Gastrocnemius medialis (tissue), 4 donors: ENCODE results near the gene INMT. TPM values are rescaled to one million over a fixed set of nuclear protein-coding genes. Genes with fewer than 3 reads are reported as not detected.
A peak's percentile ranks its signal among the peaks of the same experiment; 100 is the strongest.

ENCODE experiments used
- ATAC-seq, 2 donors: fragments of 150-250 bp; one replicate each; pipeline ENCODE4 v1.9.1; 2016
- DNase-seq, 2 donors: peaks; one replicate each; pipeline ENCODE4 v3.0.0-alpha.2; 2019
- H3K27ac ChIP-seq, 4 donors: fragments of 200-600 bp; sonication (generic); 1 replicate in 1 of 4; 2 replicates in 3 of 4; pipeline ENCODE4 v1.5.1; 2016 to 2018; ENCODE audit warnings: mild to moderate bottlenecking in 2 of 4, moderate library complexity in 1 of 4
- H3K27me3 ChIP-seq, 3 donors: fragments of 200-600 bp; sonication (generic) in 2 of 3; 1 replicate in 1 of 3; 2 replicates in 2 of 3; pipeline versions ENCODE4 v1.5.1 to v1.6.0; 2016 to 2019; ENCODE audit warnings: mild to moderate bottlenecking in 1 of 3, moderate library complexity in 1 of 3
- H3K36me3 ChIP-seq, 2 donors: fragments of 200-600 bp; sonication (generic) in 1 of 2; one replicate each; pipeline ENCODE4 v1.5.1; 2017 to 2018
- H3K4me1 ChIP-seq, 2 donors: fragments of 200-600 bp; sonication (generic) in 1 of 2; one replicate each; pipeline ENCODE4 v1.5.1; 2016 to 2017; ENCODE audit warnings: mild to moderate bottlenecking in 2 of 2
- H3K4me3 ChIP-seq, 4 donors: fragments of 200-600 bp; sonication (generic) in 3 of 4; 1 replicate in 1 of 4; 2 replicates in 3 of 4; pipeline ENCODE4 v1.5.1; 2016 to 2019; ENCODE audit warnings: mild to moderate bottlenecking in 2 of 4
- H3K9me3 ChIP-seq, 3 donors: fragments of 200-600 bp; sonication (generic) in 2 of 3; 1 replicate in 1 of 3; 2 replicates in 2 of 3; pipeline ENCODE4 v1.5.1; 2016 to 2019
- POLR2A ChIP-seq, 2 donors: fragments of 450-650 bp; IDR thresholded peaks; one replicate each; pipeline ENCODE4 v1.6.1; 2017; ENCODE audit warnings: antibody characterized with exemption in 2 of 2, mild to moderate bottlenecking in 2 of 2, moderate library complexity in 2 of 2
- in situ Hi-C, 4 donors: fragments of 200-750 bp; cut with MboI; loops; one replicate each; pipeline versions ENCODE4 v1.15.0 to v1.8.0; 2017; ENCODE audit warnings: low sequenced_read_pairs in 4 of 4
- intact Hi-C: fragments of 100-400 bp; cut with DNase I; formaldehyde crosslinking; loops from one replicate; pipeline ENCODE4 v1.15.1; 2023; ENCODE audit warnings: low total_unique reads
- total RNA-seq, 4 donors: library from RNA; depleted of rRNA; stranded (reverse); fragments of >200 nt; gene quantifications; one replicate each; pipeline versions ENCODE4 v1.1.0 to v1.2.3, GENCODE V29; 2016
- TF ChIP-seq, protein P1 (sequence below), 5 experiments: fragments of 450-650 bp in 3 of 5; fragments of 200-600 bp in 2 of 5; sonication (generic) in 2 of 5; IDR thresholded peaks in 4 of 5; conservative IDR thresholded peaks in 1 of 5; 1 replicate in 4 of 5; 2 replicates in 1 of 5; pipeline ENCODE4 v1.5.1; 2016 to 2019; ENCODE audit warnings: antibody characterized with exemption in 5 of 5, mild to moderate bottlenecking in 3 of 5, moderate library complexity in 3 of 5

The INMT gene
- total RNA-seq, 4 donors from 2014 or later, result 1.9 to 8.6 (median 5.5) TPM

DNA sequence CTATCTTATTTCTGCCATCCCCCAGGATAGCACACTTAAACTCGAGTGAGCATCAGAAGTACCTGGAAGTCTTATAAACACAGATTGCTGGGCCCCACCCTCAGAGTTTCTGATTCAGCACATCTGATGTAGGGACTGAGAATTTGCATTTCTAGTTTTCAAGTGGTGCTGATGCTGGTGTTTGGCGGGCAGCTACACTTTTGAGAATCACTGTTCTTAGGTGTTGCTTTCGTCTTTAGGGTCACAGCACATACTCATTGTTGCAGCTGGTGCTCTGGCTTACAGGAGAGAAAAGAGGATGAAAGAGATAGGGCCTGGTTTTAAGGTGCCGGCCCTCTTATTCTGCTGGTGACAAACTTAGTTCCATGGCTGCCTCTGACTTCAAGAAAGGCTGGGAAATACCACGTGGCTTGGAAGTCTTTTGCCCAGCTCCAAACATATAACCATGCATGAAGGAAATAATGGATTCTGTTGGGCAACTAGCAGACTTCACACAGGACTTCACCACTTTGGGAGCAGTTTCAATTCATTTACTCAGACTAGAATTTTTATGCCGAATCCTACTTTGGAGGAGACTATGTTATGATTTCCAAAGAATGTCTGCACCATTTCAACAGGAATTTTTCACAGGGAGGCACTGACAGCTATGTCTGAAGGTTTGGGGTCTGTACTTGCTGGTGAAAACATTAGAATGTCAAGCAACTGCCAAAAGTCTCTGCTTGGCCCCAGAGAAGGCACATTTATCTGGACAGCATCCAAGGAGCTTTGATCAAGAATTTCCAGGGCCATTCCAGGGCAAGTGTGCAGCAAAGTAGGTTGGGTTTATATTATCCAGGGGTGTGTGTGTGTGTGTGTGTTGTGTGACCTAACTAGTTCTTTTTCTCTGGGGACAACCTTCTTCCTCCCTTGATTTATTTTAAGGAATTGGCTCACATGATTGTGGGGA lies 12.4 kb downstream of the INMT start:
- Histone ChIP-seq H3K27me3 (no peaks in the 10 kb centered on the region), H3K4me3 (no peak overlapping the region), H3K9me3 (no peaks in the 10 kb centered on the region), H3K36me3 (no peaks in the 10 kb centered on the region), H3K4me1 (peaks cover 17 to 26% of the 10 kb centered on the region in 2 donors), H3K27ac (peak overlapping the region in 3 of 4 donors; percentile 5 to 53 (median 50))
- ATAC-seq, result peak; percentile 37 to 75
- intact Hi-C loops (no loop called here), in situ Hi-C loops (no loop called here)
- DNase-seq, result peak in 1 of 2 donors; percentile 28
- TF ChIP-seq, protein P1, sequence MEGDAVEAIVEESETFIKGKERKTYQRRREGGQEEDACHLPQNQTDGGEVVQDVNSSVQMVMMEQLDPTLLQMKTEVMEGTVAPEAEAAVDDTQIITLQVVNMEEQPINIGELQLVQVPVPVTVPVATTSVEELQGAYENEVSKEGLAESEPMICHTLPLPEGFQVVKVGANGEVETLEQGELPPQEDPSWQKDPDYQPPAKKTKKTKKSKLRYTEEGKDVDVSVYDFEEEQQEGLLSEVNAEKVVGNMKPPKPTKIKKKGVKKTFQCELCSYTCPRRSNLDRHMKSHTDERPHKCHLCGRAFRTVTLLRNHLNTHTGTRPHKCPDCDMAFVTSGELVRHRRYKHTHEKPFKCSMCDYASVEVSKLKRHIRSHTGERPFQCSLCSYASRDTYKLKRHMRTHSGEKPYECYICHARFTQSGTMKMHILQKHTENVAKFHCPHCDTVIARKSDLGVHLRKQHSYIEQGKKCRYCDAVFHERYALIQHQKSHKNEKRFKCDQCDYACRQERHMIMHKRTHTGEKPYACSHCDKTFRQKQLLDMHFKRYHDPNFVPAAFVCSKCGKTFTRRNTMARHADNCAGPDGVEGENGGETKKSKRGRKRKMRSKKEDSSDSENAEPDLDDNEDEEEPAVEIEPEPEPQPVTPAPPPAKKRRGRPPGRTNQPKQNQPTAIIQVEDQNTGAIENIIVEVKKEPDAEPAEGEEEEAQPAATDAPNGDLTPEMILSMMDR (IDR thresholded peaks at IDR 0.05 in 4 of 5, conservative IDR thresholded peaks at IDR 0.05 in 1 of 5), result no peak
- TF ChIP-seq POLR2A (IDR thresholded peaks at IDR 0.05), result no peak

DNA sequence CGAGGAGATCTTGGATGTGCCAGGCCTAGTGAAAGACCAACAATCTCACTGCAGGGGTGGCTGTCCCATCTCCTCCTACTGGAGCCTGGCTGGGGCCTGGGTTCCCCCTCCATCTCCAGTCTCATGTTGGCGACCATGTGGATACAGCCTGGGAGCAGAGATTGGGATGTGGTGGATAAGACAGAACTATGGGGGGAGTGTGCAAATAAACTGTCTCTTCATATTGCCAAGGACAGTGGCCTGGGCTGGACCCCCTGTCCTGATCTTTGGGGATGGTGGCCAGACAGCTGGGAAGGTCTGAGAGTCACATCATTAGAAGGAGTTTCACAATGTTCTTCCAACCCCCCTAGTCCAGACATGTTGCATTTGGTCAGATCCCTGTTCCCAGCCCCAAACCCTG lies 13.5 kb downstream of the INMT start:
- in situ Hi-C loops, result no loop called here
- DNase-seq, result no peak
- no peak for TF ChIP-seq POLR2A (IDR thresholded peaks at IDR 0.05)
- TF ChIP-seq, protein P1 (IDR thresholded peaks at IDR 0.05 in 4 of 5, conservative IDR thresholded peaks at IDR 0.05 in 1 of 5), result no peak
- no peaks in the 10 kb centered on the region for H3K36me3 ChIP-seq
- no peaks in the 10 kb centered on the region for H3K27me3 ChIP-seq
- peak overlapping the region in 1 of 4 donors; percentile 53 for H3K27ac ChIP-seq
- ATAC-seq, result no peak
- no peaks in the 10 kb centered on the region for H3K9me3 ChIP-seq
- intact Hi-C loops, result no loop called here
- H3K4me3 ChIP-seq, result no peak overlapping the region
- H3K4me1 ChIP-seq, result peaks cover 17 to 26% of the 10 kb centered on the region in 2 donors

DNA sequence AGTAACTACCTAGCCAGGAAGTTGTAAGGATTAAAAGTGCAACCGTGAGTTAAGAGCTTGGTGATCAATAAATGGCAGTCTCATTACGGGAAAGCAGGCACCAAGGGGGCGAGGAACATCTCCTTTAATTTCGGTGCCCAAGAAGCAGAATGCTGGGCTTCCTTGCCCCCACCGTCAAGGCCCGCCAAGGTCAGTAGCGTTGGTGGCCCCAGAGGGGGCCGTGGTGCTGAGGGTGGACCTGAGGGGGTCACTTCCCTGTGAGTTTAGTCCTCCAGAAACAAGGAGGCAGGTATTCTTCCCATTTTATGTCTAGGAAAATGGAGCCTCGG lies 18.9 kb downstream of the INMT start:
- intact Hi-C loops (no loop called here), in situ Hi-C loops (no loop called here)
- ATAC-seq (no peak), DNase-seq (no peak)
- H3K27ac ChIP-seq, result peak overlapping the region; percentile 68 to 90 (median 80)
- no peak for TF ChIP-seq POLR2A (IDR thresholded peaks at IDR 0.05)
- TF ChIP-seq, protein P1 (IDR thresholded peaks at IDR 0.05 in 4 of 5, conservative IDR thresholded peaks at IDR 0.05 in 1 of 5), result no peak
- H3K27me3 ChIP-seq, result no peaks in the 10 kb centered on the region
- H3K4me3 ChIP-seq, result peak overlapping the region; percentile 74 to 97 (median 84)
- H3K36me3 ChIP-seq, result no peaks in the 10 kb centered on the region
- H3K9me3 ChIP-seq, result no peaks in the 10 kb centered on the region
- peaks cover 7 to 18% of the 10 kb centered on the region in 2 donors for H3K4me1 ChIP-seq

DNA sequence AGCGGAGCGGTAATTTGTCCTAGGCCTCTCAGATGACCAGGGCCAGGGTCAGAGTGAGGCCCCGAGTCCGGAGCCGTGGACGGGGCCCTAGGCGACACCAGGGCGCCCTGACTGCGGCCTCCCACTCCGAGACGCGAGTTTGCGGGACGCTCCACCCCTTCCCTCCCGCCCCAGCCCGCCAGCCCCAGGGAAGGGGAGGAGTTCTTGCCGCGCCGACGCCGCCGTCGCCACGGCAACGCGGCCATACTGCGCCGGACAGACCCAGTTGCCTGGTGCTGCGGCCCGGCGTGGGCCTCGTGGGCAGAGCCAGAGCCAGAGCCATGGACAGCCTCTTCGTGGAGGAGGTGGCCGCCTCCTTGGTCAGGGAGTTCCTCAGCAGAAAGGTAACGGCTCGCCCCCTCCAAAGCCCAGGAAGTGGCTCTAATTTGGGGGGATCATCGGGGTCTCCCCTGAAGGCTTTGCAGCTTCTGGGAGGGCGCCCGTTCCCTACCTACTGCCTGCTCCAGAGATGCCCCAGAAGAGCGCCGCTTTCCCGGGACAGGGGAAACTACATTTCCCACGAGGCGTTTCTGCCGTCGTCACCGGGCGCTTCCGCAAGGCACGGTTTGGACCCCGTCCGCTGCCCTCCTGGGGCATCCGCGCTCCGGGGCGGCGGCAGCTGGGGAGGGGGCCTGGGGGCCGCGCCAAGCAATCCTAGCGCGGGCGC lies 19.4 kb downstream of the INMT start, which contains the start of gene MINDY4:
Gene MINDY4, plus strand, starts transcription at position 244 of the 706 bp plus-strand sequence. Its CDS starts 77 bp downstream, at position 321.
- ATAC-seq, result peak; percentile 87 to 91

More for the DNA sequence above, 19.4 kb downstream of the INMT start, which contains the start of gene MINDY4:
- H3K9me3 ChIP-seq, result no peaks in the 10 kb centered on the region
- H3K4me3 ChIP-seq, result peak within 1 kb of the TSS; percentile 74 to 97 (median 84)
- TF ChIP-seq, protein P1 (IDR thresholded peaks at IDR 0.05 in 4 of 5, conservative IDR thresholded peaks at IDR 0.05 in 1 of 5), result no peak
- peak in 1 of 2 donors; percentile 21 for TF ChIP-seq POLR2A (IDR thresholded peaks at IDR 0.05)
- H3K27ac ChIP-seq, result peak within 1 kb of the TSS; percentile 68 to 90 (median 80)
- DNase-seq, result peak; percentile 66 to 82
- no peaks in the 10 kb centered on the region for H3K27me3 ChIP-seq
- H3K4me1 ChIP-seq, result peaks cover 7 to 17% of the 10 kb centered on the region in 2 donors
- intact Hi-C loops, result no loop called here
- in situ Hi-C loops, result no loop called here
- no peaks in the 10 kb centered on the region for H3K36me3 ChIP-seq
